ENCODE results near the gene CCDC124. TPM values are rescaled to one million over a fixed set of nuclear protein-coding genes. Genes with fewer than 3 reads are reported as not detected.

The CCDC124 gene
- total and polyA plus RNA-seq, 2 experiments from 2014 or later, result 103 to 200 TPM

GRCh38 chr19:17944301-17944700 is 11.5 kb downstream of the CCDC124 start:
- no peaks in the 10 kb centered on the region for H3K36me3 ChIP-seq
- peak in 1 of 2 donors; percentile 71 for DNase-seq (ENCODE audit: low read depth in 1 of 2, low spot score in 1 of 2)
- no peak for TF ChIP-seq CTCF (IDR thresholded peaks at IDR 0.05; ENCODE audit: low read depth, low read length)

GRCh38 chr19:17946965-17947784 is 14.4 kb downstream of the CCDC124 start:
- TF ChIP-seq CTCF (IDR thresholded peaks at IDR 0.05; ENCODE audit: low read depth, low read length), result no peak
- H3K4me1 ChIP-seq (ENCODE audit: low read depth), result peaks cover 4% of the 10 kb centered on the region
- H3K9me3 ChIP-seq (ENCODE audit: low read depth), result no peaks in the 10 kb centered on the region
- peak overlapping the region; percentile 19 for H3K4me3 ChIP-seq
- peaks cover 7% of the 10 kb centered on the region for H3K27me3 ChIP-seq
- H3K27ac ChIP-seq, result peak overlapping the region; percentile 6
- no peak for DNase-seq (ENCODE audit: low read depth in 1 of 2, low spot score in 1 of 2)
- H3K36me3 ChIP-seq, result no peaks in the 10 kb centered on the region

More at GRCh38 chr19:17944301-17944700, 11.5 kb downstream of the CCDC124 start:
- no peak overlapping the region for H3K4me3 ChIP-seq
- H3K27me3 ChIP-seq, result peaks cover 6% of the 10 kb centered on the region
- no peaks in the 10 kb centered on the region for H3K9me3 ChIP-seq (ENCODE audit: low read depth)
- no peak overlapping the region for H3K27ac ChIP-seq
- H3K4me1 ChIP-seq (ENCODE audit: low read depth), result no peaks in the 10 kb centered on the region

- Histone ChIP-seq H3K27me3 (peaks cover 14% of the 10 kb centered on the region), H3K27ac (no peak overlapping the region), H3K4me3 (peak overlapping the region; percentile 47), H3K36me3 (no peaks in the 10 kb centered on the region), H3K4me1 (ENCODE audit: low read depth) (peaks cover 9% of the 10 kb centered on the region), H3K9me3 (ENCODE audit: low read depth) (no peaks in the 10 kb centered on the region)
- TF ChIP-seq CTCF (IDR thresholded peaks at IDR 0.05; ENCODE audit: low read depth, low read length), result no peak
- DNase-seq (ENCODE audit: low read depth in 1 of 2, low spot score in 1 of 2), result peak; percentile 95 to 99
Measured at GRCh38 chr19:17947815-17948513, 15.1 kb downstream of the CCDC124 start.

GRCh38 chr19:17948514-17948900 is 15.7 kb downstream of the CCDC124 start:
- TF ChIP-seq CTCF (IDR thresholded peaks at IDR 0.05; ENCODE audit: low read depth, low read length), result no peak
- no peak overlapping the region for H3K27ac ChIP-seq
- H3K36me3 ChIP-seq, result no peaks in the 10 kb centered on the region
- DNase-seq (ENCODE audit: low read depth in 1 of 2, low spot score in 1 of 2), result no peak
- H3K27me3 ChIP-seq, result peaks cover 20% of the 10 kb centered on the region
- H3K9me3 ChIP-seq (ENCODE audit: low read depth), result no peaks in the 10 kb centered on the region
- peaks cover 10% of the 10 kb centered on the region for H3K4me1 ChIP-seq (ENCODE audit: low read depth)
- H3K4me3 ChIP-seq, result peak overlapping the region; percentile 47

GRCh38 chr19:17948931-17949930 is 16.4 kb downstream of the CCDC124 start:
- TF ChIP-seq CTCF (IDR thresholded peaks at IDR 0.05; ENCODE audit: low read depth, low read length), result no peak
- peaks cover 17% of the 10 kb centered on the region for H3K4me1 ChIP-seq (ENCODE audit: low read depth)
- no peak for DNase-seq (ENCODE audit: low read depth in 1 of 2, low spot score in 1 of 2)
- no peaks in the 10 kb centered on the region for H3K9me3 ChIP-seq (ENCODE audit: low read depth)
- peaks cover 20% of the 10 kb centered on the region for H3K27me3 ChIP-seq
- H3K4me3 ChIP-seq, result peak overlapping the region; percentile 47
- H3K27ac ChIP-seq, result no peak overlapping the region
- H3K36me3 ChIP-seq, result no peaks in the 10 kb centered on the region
